HCT116 (cell line): Measurements from ENCODE around the gene PPIC. TPM values are rescaled to one million over a fixed set of nuclear protein-coding genes. Genes with fewer than 3 reads are reported as not detected.

ENCODE experiments used
- ATAC-seq: fragments of 200-7000 bp; cut with Tn5 transposase; 2 replicates; pipeline ENCODE4 v1.9.1; 2020; ENCODE audit warnings: mild to moderate bottlenecking, moderate library complexity
- BruUV-seq: library from RNA; stranded (reverse); fragments of 400-500 nt; replicated peaks from 2 replicates; lab custom pipeline; 2021; lab: Mats Ljungman, UMichigan
- CTCF ChIA-PET: fragments of 300-600 bp; sonication (Branson Sonifier 250); formaldehyde crosslinking; loops from one replicate; lab custom pipeline; 2021; ENCODE audit warnings: antibody characterized with exemption; lab: Charles Lee
- POLR2A ChIA-PET: fragments of 300-600, 350-600 bp; sonication (Branson Sonifier 250); formaldehyde crosslinking; loops from one replicate; lab custom pipeline; 2021; ENCODE audit warnings: antibody characterized with exemption; lab: Charles Lee
- RAD21 ChIA-PET, 2 experiments: fragments of 300-600 bp; sonication (Branson Sonifier 250); formaldehyde crosslinking; loops; one replicate each; lab custom pipeline; 2023; ENCODE audit warnings: low total read pairs in 2 of 2; ENCODE audit not compliant: uncharacterized antibody in 2 of 2, unreplicated experiment in 2 of 2, low non-redundant PET in 1 of 2; lab: Charles Lee
- DNase-seq: peaks from one replicate; pipeline ENCODE4 v3.0.0-alpha.2; 2010; ENCODE audit warnings: low read depth, low spot score
- H2AFZ ChIP-seq: fragments of 200-600 bp; shearing (Covaris generic), sonication (generic); 2 replicates; pipeline ENCODE4 v1.6.1; 2017; ENCODE audit warnings: low read depth, mixed run types, mixed read lengths, antibody characterized with exemption, low read length; ENCODE audit not compliant: poor library complexity, severe bottlenecking
- H3K27ac ChIP-seq: 2 replicates; pipeline ENCODE4 v1.5.1; 2012; ENCODE audit warnings: low read depth, low read length
- H3K27me3 ChIP-seq: fragments of 200-600 bp; sonication (generic); 2 replicates; pipeline ENCODE4 v1.6.1; 2016; ENCODE audit warnings: mixed run types, low read length, mixed read lengths; ENCODE audit not compliant: insufficient read depth
- H3K36me3 ChIP-seq, 2 experiments: fragments of 200-500 bp in 1 of 2; fragments of 200-600 bp in 1 of 2; sonication (Bioruptor generic) in 1 of 2; sonication (generic) in 1 of 2; 2 replicates each; pipeline versions ENCODE4 v1.5.1 to v1.6.1; 2014 to 2016; ENCODE audit warnings: low read length in 2 of 2, inconsistent platforms in 1 of 2, mixed read lengths in 1 of 2, mixed run types in 1 of 2; ENCODE audit not compliant: insufficient read depth in 2 of 2, control insufficient read depth in 1 of 2
- H3K4me1 ChIP-seq, 2 experiments: fragments of 200-600 bp in 1 of 2; sonication (generic) in 1 of 2; 2 replicates each; pipeline versions ENCODE4 v1.5.1 to v1.6.1; 2012 to 2017; ENCODE audit warnings: low read length in 2 of 2, inconsistent platforms in 1 of 2, mild to moderate bottlenecking in 1 of 2, mixed read lengths in 1 of 2, mixed run types in 1 of 2, moderate library complexity in 1 of 2; ENCODE audit not compliant: insufficient read depth in 2 of 2, control insufficient read depth in 1 of 2
- H3K4me2 ChIP-seq: fragments of 200-600 bp; sonication (generic); 2 replicates; pipeline ENCODE4 v1.6.1; 2017; ENCODE audit warnings: mixed run types, low read length, mixed read lengths
- H3K4me3 ChIP-seq, 2 experiments: fragments of 200-600 bp in 1 of 2; sonication (generic) in 1 of 2; replicated peaks in 1 of 2; 2 replicates each; pipeline ENCODE4 v1.5.1; 2011 to 2016; ENCODE audit warnings: low read length in 2 of 2, control low read depth in 1 of 2, low read depth in 1 of 2, mild to moderate bottlenecking in 1 of 2, mixed read lengths in 1 of 2, mixed run types in 1 of 2
- H3K79me2 ChIP-seq: fragments of 200-600 bp; sonication (generic); 2 replicates; pipeline ENCODE4 v1.6.1; 2017; ENCODE audit warnings: mild to moderate bottlenecking, mixed run types, low read length, moderate library complexity, mixed read lengths; ENCODE audit not compliant: insufficient read depth
- H3K9ac ChIP-seq: fragments of 200-600 bp; sonication (generic); 2 replicates; pipeline ENCODE4 v1.6.1; 2016; ENCODE audit warnings: low read length, mixed read lengths
- H3K9me2 ChIP-seq: fragments of 200-600 bp; sonication (generic), shearing (Covaris generic); 2 replicates; pipeline ENCODE4 v1.6.1; 2017; ENCODE audit warnings: mixed run types, mild to moderate bottlenecking, moderate library complexity; ENCODE audit not compliant: insufficient read depth
- H3K9me3 ChIP-seq, 2 experiments: fragments of 200-500 bp in 1 of 2; fragments of 200-600 bp in 1 of 2; sonication (Bioruptor generic) in 1 of 2; sonication (generic) in 1 of 2; 2 replicates each; pipeline ENCODE4 v1.6.1; 2014 to 2017; ENCODE audit warnings: low read length in 2 of 2, mixed read lengths in 2 of 2, inconsistent platforms in 1 of 2, low read depth in 1 of 2, mild to moderate bottlenecking in 1 of 2, mixed run types in 1 of 2, moderate library complexity in 1 of 2; ENCODE audit not compliant: control insufficient read depth in 1 of 2, insufficient read depth in 1 of 2
- H4K20me1 ChIP-seq: fragments of 200-600 bp; sonication (generic), shearing (Covaris generic); 2 replicates; pipeline ENCODE4 v1.6.1; 2017; ENCODE audit warnings: mixed run types, mild to moderate bottlenecking, moderate library complexity; ENCODE audit not compliant: insufficient read depth
- FOSL1 ChIP-seq: IDR thresholded peaks from 2 replicates; pipeline ENCODE4 v1.6.1; 2012; ENCODE audit warnings: low read depth
- intact Hi-C: fragments of 100-400 bp; cut with micrococcal nuclease; formaldehyde crosslinking; loops from 2 replicates; pipeline ENCODE4 v1.10.0; 2022
- total RNA-seq: library from RNA; stranded (reverse); gene quantifications from one replicate; pipeline ENCODE4 v1.2.1, GENCODE V29; 2021; ENCODE audit not compliant: unreplicated experiment
- TF ChIP-seq, protein P1 (sequence below), 3 experiments: fragments of 200-600 bp in 1 of 3; sonication (generic) in 1 of 3; IDR thresholded peaks in 2 of 3; conservative IDR thresholded peaks in 1 of 3; 2 replicates each; pipeline ENCODE4 v1.5.1; 2012 to 2017; ENCODE audit warnings: low read depth in 2 of 3, low read length in 2 of 3, antibody characterized with exemption in 1 of 3, borderline replicate concordance in 1 of 3, control low read depth in 1 of 3, mild to moderate bottlenecking in 1 of 3, mixed read lengths in 1 of 3, mixed run types in 1 of 3, moderate library complexity in 1 of 3; ENCODE audit not compliant: insufficient read depth in 1 of 3
- TF ChIP-seq, protein P2 (sequence below): IDR thresholded peaks from 2 replicates; pipeline ENCODE4 v1.6.1; 2012; ENCODE audit warnings: low read depth
- TF ChIP-seq, protein P3 (sequence below): IDR thresholded peaks from 2 replicates; pipeline ENCODE4 v1.6.1; 2012

Gene PPIC
- total RNA-seq, 1 experiment from 2014 or later: 21.5 TPM

DNA sequence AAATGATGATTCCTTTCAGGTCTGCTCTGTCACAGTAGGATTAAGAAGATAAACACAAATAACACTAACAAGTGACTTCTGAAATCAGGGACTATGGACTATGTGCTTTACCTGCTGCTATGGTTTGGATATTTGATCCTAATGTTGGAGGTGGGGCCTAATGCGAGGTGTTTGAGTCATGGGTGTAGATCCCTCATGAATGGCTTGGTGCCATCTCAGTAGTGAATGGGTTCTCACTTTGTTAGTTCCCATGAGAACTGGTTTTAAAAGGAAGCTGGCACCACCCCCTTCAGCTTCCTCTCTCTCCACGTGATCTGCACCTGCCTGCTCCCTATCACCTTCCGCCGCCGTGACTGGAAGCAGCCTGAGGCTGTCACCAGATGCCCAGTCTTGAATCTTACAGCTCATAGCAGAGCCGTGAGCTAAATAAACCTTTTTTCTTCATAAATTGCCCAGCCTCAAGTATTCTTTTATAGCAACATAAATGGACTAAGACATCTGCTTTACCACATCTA, 3.3 kb downstream of the PPIC start:
- H3K27ac ChIP-seq: no peak overlapping the region
- no peaks in the 10 kb centered on the region for H4K20me1 ChIP-seq
- H3K79me2 ChIP-seq: no peaks in the 10 kb centered on the region
- BruUV-seq: no TSS peak
- H3K36me3 ChIP-seq: peaks cover 0 to under 1% of the 10 kb centered on the region in 2 experiments; a peak in 1 of 4 replicates
- no peak overlapping the region for H3K9ac ChIP-seq
- ChIA-PET CTCF (no interaction called here), POLR2A (no interaction called here), RAD21 (no interaction called here)
- peaks cover 9 to 21% of the 10 kb centered on the region in 2 experiments; a peak in 3 of 4 replicates for H3K4me1 ChIP-seq
- no peak overlapping the region for H3K4me2 ChIP-seq
- no peak for DNase-seq
- H3K9me3 ChIP-seq: no peaks in the 10 kb centered on the region
- H3K9me2 ChIP-seq: no peaks in the 10 kb centered on the region
- H3K27me3 ChIP-seq: no peaks in the 10 kb centered on the region
- H2AFZ ChIP-seq: no peak overlapping the region
- TF ChIP-seq, protein P1, sequence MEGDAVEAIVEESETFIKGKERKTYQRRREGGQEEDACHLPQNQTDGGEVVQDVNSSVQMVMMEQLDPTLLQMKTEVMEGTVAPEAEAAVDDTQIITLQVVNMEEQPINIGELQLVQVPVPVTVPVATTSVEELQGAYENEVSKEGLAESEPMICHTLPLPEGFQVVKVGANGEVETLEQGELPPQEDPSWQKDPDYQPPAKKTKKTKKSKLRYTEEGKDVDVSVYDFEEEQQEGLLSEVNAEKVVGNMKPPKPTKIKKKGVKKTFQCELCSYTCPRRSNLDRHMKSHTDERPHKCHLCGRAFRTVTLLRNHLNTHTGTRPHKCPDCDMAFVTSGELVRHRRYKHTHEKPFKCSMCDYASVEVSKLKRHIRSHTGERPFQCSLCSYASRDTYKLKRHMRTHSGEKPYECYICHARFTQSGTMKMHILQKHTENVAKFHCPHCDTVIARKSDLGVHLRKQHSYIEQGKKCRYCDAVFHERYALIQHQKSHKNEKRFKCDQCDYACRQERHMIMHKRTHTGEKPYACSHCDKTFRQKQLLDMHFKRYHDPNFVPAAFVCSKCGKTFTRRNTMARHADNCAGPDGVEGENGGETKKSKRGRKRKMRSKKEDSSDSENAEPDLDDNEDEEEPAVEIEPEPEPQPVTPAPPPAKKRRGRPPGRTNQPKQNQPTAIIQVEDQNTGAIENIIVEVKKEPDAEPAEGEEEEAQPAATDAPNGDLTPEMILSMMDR (IDR thresholded peaks at IDR 0.05 in 2 of 3, conservative IDR thresholded peaks at IDR 0.05 in 1 of 3; ENCODE audit: borderline replicate concordance in 1 of 3, insufficient read depth in 1 of 3, low read depth in 2 of 3, low read length in 2 of 3): no peak
- no peak for ATAC-seq
- H3K4me3 ChIP-seq: no peak overlapping the region
- intact Hi-C loops: no loop called here

DNA sequence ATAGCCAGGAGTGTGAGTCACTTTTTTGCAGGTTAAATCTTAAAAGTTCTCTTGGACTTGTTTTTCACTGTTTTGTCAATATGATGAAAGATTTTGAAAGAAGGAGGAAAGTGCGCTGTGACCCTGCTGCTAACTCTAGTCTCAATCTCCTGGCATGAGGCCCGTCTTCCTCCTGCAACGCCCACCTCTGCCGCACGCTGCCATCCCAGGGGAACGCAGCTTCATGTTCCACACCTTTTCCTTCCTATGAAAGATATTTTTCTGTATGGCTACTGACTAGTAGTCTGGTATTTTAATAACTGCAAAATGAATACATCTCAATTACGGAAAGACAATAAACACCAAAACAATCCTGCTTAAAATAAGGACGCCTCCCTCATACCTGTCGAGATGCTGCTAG, 8.3 kb downstream of the PPIC start:
- no peaks in the 10 kb centered on the region for H3K27me3 ChIP-seq
- H3K4me3 ChIP-seq: no peak overlapping the region
- no peak for DNase-seq
- no peak overlapping the region for H3K27ac ChIP-seq
- H2AFZ ChIP-seq: no peak overlapping the region
- no peak for ATAC-seq
- H3K4me2 ChIP-seq: no peak overlapping the region
- intact Hi-C loops: no loop called here
- no peaks in the 10 kb centered on the region for H4K20me1 ChIP-seq
- H3K79me2 ChIP-seq: no peaks in the 10 kb centered on the region
- H3K36me3 ChIP-seq: peaks cover under 1 to 3% of the 10 kb centered on the region in 2 experiments; a peak in 1 of 4 replicates
- ChIA-PET CTCF (no interaction called here), POLR2A (no interaction called here), RAD21 (no interaction called here)
- H3K9me3 ChIP-seq: no peaks in the 10 kb centered on the region
- H3K9me2 ChIP-seq: no peaks in the 10 kb centered on the region
- no peaks in the 10 kb centered on the region for H3K4me1 ChIP-seq
- TF ChIP-seq, protein P1 (IDR thresholded peaks at IDR 0.05 in 2 of 3, conservative IDR thresholded peaks at IDR 0.05 in 1 of 3; ENCODE audit: borderline replicate concordance in 1 of 3, insufficient read depth in 1 of 3, low read depth in 2 of 3, low read length in 2 of 3): no peak
- TF ChIP-seq, protein P2, sequence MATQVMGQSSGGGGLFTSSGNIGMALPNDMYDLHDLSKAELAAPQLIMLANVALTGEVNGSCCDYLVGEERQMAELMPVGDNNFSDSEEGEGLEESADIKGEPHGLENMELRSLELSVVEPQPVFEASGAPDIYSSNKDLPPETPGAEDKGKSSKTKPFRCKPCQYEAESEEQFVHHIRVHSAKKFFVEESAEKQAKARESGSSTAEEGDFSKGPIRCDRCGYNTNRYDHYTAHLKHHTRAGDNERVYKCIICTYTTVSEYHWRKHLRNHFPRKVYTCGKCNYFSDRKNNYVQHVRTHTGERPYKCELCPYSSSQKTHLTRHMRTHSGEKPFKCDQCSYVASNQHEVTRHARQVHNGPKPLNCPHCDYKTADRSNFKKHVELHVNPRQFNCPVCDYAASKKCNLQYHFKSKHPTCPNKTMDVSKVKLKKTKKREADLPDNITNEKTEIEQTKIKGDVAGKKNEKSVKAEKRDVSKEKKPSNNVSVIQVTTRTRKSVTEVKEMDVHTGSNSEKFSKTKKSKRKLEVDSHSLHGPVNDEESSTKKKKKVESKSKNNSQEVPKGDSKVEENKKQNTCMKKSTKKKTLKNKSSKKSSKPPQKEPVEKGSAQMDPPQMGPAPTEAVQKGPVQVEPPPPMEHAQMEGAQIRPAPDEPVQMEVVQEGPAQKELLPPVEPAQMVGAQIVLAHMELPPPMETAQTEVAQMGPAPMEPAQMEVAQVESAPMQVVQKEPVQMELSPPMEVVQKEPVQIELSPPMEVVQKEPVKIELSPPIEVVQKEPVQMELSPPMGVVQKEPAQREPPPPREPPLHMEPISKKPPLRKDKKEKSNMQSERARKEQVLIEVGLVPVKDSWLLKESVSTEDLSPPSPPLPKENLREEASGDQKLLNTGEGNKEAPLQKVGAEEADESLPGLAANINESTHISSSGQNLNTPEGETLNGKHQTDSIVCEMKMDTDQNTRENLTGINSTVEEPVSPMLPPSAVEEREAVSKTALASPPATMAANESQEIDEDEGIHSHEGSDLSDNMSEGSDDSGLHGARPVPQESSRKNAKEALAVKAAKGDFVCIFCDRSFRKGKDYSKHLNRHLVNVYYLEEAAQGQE: no peak
- TF ChIP-seq FOSL1: no peak
- TF ChIP-seq, protein P3, sequence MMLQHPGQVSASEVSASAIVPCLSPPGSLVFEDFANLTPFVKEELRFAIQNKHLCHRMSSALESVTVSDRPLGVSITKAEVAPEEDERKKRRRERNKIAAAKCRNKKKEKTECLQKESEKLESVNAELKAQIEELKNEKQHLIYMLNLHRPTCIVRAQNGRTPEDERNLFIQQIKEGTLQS: no peak
- H3K9ac ChIP-seq: no peak overlapping the region
- no TSS peak for BruUV-seq
